Measurements from ENCODE around the gene CDK7.

CDK7 gene

GRCh38 chr5:69295088-69295754 lies 60.5 kb downstream of the CDK7 start:
- DNase-seq: no peak

GRCh38 chr5:69299625-69300024 lies 64.9 kb downstream of the CDK7 start:
- no peak for DNase-seq

GRCh38 chr5:69300537-69301203 lies 66.0 kb downstream of the CDK7 start:
- no peak for DNase-seq

- no peak for DNase-seq
Measured at GRCh38 chr5:69305512-69305911, 70.8 kb downstream of the CDK7 start.

GRCh38 chr5:69308046-69308553 lies 73.4 kb downstream of the CDK7 start:
- DNase-seq: no peak

GRCh38 chr5:69309380-69309779 lies 74.7 kb downstream of the CDK7 start:
- no peak for DNase-seq

- no peak for DNase-seq
Measured at GRCh38 chr5:69312459-69313160, 77.9 kb downstream of the CDK7 start.

- no peak for DNase-seq
Measured at GRCh38 chr5:69313428-69313827, 78.7 kb downstream of the CDK7 start.

- no peak for DNase-seq
Measured at GRCh38 chr5:69315972-69316371, 81.3 kb downstream of the CDK7 start.

GRCh38 chr5:69317391-69317790 lies 82.7 kb downstream of the CDK7 start:
- no peak for DNase-seq

GRCh38 chr5:69326365-69326764 lies 91.7 kb downstream of the CDK7 start:
- no peak for DNase-seq

Data from activated naive CD4-positive, alpha-beta T cell (primary cell).